Tibial nerve (tissue), 4 donors: ENCODE results near the gene RASSF4. TPM values are rescaled to one million over a fixed set of nuclear protein-coding genes. Genes with fewer than 3 reads are reported as not detected.

ENCODE experiments used
- DNase-seq, 2 donors: peaks; one replicate each; pipeline ENCODE4 v3.0.0-alpha.2; 2019; ENCODE audit warnings: low spot score in 2 of 2
- H3K27ac ChIP-seq, 4 donors: fragments of 200-600 bp; sonication (generic) in 3 of 4; one replicate each; pipeline ENCODE4 v1.5.1; 2017 to 2019; ENCODE audit warnings: mild to moderate bottlenecking in 1 of 4
- H3K27me3 ChIP-seq, 2 donors: fragments of 200-600 bp; sonication (generic) in 1 of 2; one replicate each; pipeline versions ENCODE4 v1.5.1 to v1.6.0; 2017 to 2019
- H3K36me3 ChIP-seq, 3 donors: fragments of 200-600 bp; sonication (generic); one replicate each; pipeline ENCODE4 v1.5.1; 2018 to 2019
- H3K4me1 ChIP-seq, 4 donors: fragments of 200-600 bp; sonication (generic) in 3 of 4; one replicate each; pipeline ENCODE4 v1.5.1; 2017 to 2019
- H3K4me3 ChIP-seq, 4 donors: fragments of 200-600 bp; sonication (generic) in 3 of 4; one replicate each; pipeline ENCODE4 v1.5.1; 2017 to 2019; ENCODE audit warnings: mild to moderate bottlenecking in 1 of 4, moderate library complexity in 1 of 4
- H3K9me3 ChIP-seq, 4 donors: fragments of 200-600 bp; sonication (generic) in 3 of 4; one replicate each; pipeline ENCODE4 v1.5.1; 2017 to 2019
- CTCF ChIP-seq, 5 experiments: fragments of 200-600 bp in 3 of 5; fragments of 450-650 bp in 2 of 5; sonication (generic) in 3 of 5; IDR thresholded peaks; one replicate each; pipeline ENCODE4 v1.5.1; 2016 to 2019; ENCODE audit warnings: antibody characterized with exemption in 5 of 5, mild to moderate bottlenecking in 3 of 5, moderate library complexity in 2 of 5
- EP300 ChIP-seq, 2 donors: sonication (generic); formaldehyde crosslinking; IDR thresholded peaks; one replicate each; pipeline ENCODE4 v1.6.1; 2017; ENCODE audit warnings: antibody characterized with exemption in 2 of 2, mild to moderate bottlenecking in 1 of 2
- POLR2A ChIP-seq, 2 donors: fragments of 450-650 bp; IDR thresholded peaks; one replicate each; pipeline ENCODE4 v1.6.1; 2017; ENCODE audit warnings: antibody characterized with exemption in 2 of 2, mild to moderate bottlenecking in 2 of 2, moderate library complexity in 2 of 2
- WGBS, 2 donors: methylation state at CpG; one replicate each; pipeline ENCODE4 v1.1.5; 2018; 5-methylcytosine and 5-hydroxymethylcytosine counted together
- total RNA-seq, 4 donors: library from RNA; depleted of rRNA; stranded (reverse); fragments of >200 nt; gene quantifications; one replicate each; pipeline ENCODE4 v1.1.0, GENCODE V29; 2016

Gene RASSF4
- total RNA-seq, 4 donors from 2014 or later, result 153 to 275 (median 185) TPM

- H3K4me3 ChIP-seq, result no peak overlapping the region
- H3K27me3 ChIP-seq, result no peaks in the 10 kb centered on the region
- peaks cover 0 to 10% (median 1%) of the 10 kb centered on the region in 4 donors for H3K9me3 ChIP-seq
- no peaks in the 10 kb centered on the region for H3K36me3 ChIP-seq
- DNase-seq, result no peak
- no peaks in the 10 kb centered on the region for H3K4me1 ChIP-seq
- no peak overlapping the region for H3K27ac ChIP-seq
- no peak for TF ChIP-seq CTCF (IDR thresholded peaks at IDR 0.05)
- no peak for TF ChIP-seq EP300 (IDR thresholded peaks at IDR 0.05)
- no peak for TF ChIP-seq POLR2A (IDR thresholded peaks at IDR 0.05)
- WGBS, 2 donors, result 44 to 63% methylated on average over 7 of the region's 7 CpGs
Measured at GRCh38 chr10:45044290-45044689, 84.7 kb downstream of the RASSF4 start.

Other genes with a start within 250 kb of the RASSF4 start
- under 1 TPM in 2 of 4 donors, not detected in 2; 0.20 to 0.21 TPM for gene TMEM72, start 48.5 kb upstream of the RASSF4 start, total RNA-seq
- gene DEPP1, start 19.0 kb downstream of the RASSF4 start, total RNA-seq, result 1,000 to 10,000 TPM in 1 of 4 donors, 100 to 1,000 TPM in 3; 530 to 1,439 (median 798) TPM
- gene ZNF22, start 41.1 kb downstream of the RASSF4 start, total RNA-seq, result 10 to 100 TPM; 23.4 to 30.2 (median 26.0) TPM